ENCODE data around the gene DYNLT2.

The DYNLT2 gene

GRCh38 chr6:169751242-169752073 lies at the start of gene DYNLT2, which contains the start of gene ERMARD:
Gene DYNLT2 (minus strand): TSS chr6:169751572. CDS start chr6:169751458, 114 bp downstream.
Gene ERMARD (plus strand): TSS chr6:169751622. CDS start chr6:169751658, 36 bp downstream.
- peak in 1 of 2 experiments; percentile 70 for DNase-seq

GRCh38 chr6:169800668-169801395 lies 49.5 kb upstream of the DYNLT2 start:
- DNase-seq, result no peak

GRCh38 chr6:169800116-169800667 lies 48.8 kb upstream of the DYNLT2 start:
- no peak for DNase-seq

- no peak for DNase-seq
These were observed 48.1 kb upstream of the DYNLT2 start for GRCh38 chr6:169799474-169799926.

GRCh38 chr6:169798764-169799473 lies 47.5 kb upstream of the DYNLT2 start:
- no peak for DNase-seq

- DNase-seq, result no peak
These were observed 43.8 kb upstream of the DYNLT2 start for GRCh38 chr6:169795196-169795595.

GRCh38 chr6:169794317-169795055 lies 43.1 kb upstream of the DYNLT2 start:
- DNase-seq, result no peak

GRCh38 chr6:169793408-169793807 lies 42.0 kb upstream of the DYNLT2 start:
- no peak for DNase-seq

GRCh38 chr6:169792306-169793015 lies 41.1 kb upstream of the DYNLT2 start:
- DNase-seq, result no peak

- no peak for DNase-seq
These were observed 40.4 kb upstream of the DYNLT2 start for GRCh38 chr6:169791721-169792131.

GRCh38 chr6:169789944-169790927 lies 38.9 kb upstream of the DYNLT2 start:
- DNase-seq, result peak in 1 of 2 experiments; percentile 41

GRCh38 chr6:169789146-169789943 lies 38.0 kb upstream of the DYNLT2 start:
- DNase-seq, result no peak

- no peak for DNase-seq
These were observed 37.4 kb upstream of the DYNLT2 start for GRCh38 chr6:169788809-169789145.

GRCh38 chr6:169787797-169788196 lies 36.4 kb upstream of the DYNLT2 start:
- no peak for DNase-seq

GRCh38 chr6:169786349-169786748 lies 35.0 kb upstream of the DYNLT2 start:
- no peak for DNase-seq

GRCh38 chr6:169785566-169785965 lies 34.2 kb upstream of the DYNLT2 start:
- DNase-seq, result no peak

- no peak for DNase-seq
These were observed 33.5 kb upstream of the DYNLT2 start for GRCh38 chr6:169784821-169785340.

- DNase-seq, result no peak
These were observed 32.8 kb upstream of the DYNLT2 start for GRCh38 chr6:169783971-169784820.
